Cerebellar nuclear complex (tissue), 1 donor: Measurements from ENCODE around the gene DAB2IP.

Experiments used
- DNase-seq, 2 experiments: peaks; one replicate each; lab custom pipeline; 2025; lab: John Stamatoyannopoulos, UW

Gene DAB2IP

DNA sequence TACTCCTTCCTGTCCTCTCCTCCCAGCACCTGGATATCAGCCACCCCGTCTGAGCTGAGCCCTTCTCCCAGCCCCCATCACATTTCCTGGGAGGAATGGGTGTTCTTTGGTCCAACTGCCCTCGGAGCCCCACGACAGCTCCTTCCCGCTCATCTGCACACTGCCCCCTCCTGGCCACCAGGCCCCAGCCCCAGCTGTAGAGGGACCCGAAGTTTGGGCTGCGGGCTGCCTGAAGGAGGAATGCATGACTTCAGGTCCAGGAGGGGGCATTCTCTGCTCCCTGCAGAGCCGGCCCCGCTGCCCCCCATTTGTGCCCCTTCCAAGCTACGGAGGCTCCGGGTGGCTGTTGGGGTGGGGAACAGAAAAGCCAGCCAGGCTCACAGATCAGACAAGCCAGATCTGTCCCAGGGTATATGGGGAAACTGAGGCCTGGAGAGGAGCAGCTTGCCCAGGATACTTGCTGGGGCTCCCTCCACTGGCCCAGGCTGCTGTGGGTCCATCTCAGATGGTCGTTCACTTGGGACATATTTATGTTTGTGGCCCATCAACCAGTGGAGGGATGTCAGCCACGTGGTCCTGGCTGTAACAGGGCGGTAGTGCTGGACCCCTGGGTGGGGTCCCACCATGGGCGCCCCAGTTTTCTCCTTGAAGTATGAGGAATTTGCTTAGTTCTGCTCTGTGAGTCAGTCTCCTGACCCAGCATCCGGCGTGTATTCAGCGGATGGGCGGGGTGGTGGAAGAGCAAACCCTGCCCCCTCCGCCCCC is 33.1 kb downstream of the DAB2IP start:
- no peak for DNase-seq

DNA sequence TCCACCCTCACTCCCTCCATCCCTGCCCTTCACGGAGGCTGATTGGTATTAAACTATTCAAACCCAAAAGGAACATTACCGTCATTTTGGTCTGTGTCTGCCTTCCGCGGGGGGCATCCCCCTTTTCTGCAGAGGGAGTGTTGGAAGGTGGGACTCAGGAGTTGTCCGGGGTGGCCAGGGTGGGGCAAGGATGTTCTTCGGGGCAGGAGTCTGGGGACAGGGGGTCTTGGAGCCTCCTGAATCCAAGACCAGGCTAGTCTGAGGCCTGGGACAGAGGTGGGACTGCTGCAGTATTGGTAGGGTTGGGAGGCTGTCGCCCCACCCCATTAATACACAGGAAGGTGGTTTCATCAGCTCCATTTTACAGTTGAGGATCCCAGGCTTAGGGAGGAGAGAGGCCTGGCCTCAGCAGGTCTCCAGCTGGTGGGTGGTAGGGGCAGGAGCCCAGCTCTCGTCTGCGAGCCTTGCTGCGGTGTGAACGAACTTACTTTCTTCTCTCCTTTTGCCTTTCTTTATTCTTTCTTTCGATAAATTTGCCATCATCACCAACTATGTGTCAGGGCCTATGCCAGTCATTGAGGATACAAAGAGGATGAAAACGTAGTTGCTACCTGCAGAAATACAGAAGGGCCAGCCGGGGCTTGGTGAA is 33.8 kb downstream of the DAB2IP start:
- no peak for DNase-seq

DNA sequence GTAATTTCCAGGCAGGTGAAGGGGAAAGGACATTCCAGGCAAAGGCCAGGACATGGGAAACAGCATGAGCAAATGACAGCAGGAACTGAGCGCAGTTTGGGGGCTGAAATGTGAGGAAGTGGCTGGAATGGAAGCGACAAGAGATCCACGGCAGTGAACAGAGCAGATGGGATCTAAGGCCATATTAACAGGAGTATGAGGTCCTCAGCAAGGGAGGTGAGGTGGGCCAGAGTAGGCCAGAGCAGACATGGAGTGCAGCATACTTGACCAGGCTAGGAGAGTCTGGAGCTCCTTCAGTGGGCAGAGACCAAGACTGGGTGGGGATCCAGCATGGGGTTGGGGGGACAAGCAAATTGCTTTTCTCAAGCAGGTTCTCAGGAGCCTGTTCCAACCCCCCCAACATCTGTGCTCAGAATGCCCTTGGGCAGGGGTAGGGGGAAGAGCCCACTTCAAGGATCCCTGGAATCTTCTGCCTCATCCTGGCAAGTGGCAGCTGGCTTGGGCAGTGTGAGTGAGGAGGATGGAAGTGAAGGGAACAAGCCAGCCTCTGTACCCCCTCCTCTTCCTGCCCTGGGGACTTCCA is 34.5 kb downstream of the DAB2IP start:
- no peak for DNase-seq

DNA sequence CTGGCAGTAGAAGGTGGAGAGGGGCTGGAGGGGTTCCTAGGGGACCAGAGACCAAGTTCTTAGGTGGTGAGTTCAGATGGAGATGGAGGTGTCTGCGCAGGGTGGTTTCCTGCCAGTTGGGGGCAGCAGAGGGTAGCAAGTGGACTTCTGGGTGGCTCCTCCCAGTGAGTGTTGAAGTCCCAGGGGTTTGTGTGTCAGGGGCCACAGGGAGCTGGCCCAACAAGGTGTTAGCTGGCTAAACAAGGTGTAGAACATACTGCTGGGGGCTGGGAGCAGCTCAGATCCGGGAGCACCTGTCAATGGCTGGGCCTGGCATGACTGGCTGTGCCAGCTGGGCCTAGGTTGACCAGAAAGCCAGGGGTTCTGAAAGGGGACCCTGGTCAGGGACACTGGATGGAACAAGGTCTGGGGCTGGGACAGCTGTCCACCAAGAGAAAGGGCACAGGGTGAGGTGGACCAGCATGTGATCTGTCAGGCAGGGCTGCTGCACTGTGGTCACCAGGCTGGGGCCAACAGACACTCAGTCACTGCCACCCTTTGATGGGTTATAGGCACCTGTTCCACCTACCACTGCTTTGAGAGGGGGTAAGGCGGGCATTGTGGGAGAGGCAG is 35.6 kb downstream of the DAB2IP start:
- no peak for DNase-seq

DNA sequence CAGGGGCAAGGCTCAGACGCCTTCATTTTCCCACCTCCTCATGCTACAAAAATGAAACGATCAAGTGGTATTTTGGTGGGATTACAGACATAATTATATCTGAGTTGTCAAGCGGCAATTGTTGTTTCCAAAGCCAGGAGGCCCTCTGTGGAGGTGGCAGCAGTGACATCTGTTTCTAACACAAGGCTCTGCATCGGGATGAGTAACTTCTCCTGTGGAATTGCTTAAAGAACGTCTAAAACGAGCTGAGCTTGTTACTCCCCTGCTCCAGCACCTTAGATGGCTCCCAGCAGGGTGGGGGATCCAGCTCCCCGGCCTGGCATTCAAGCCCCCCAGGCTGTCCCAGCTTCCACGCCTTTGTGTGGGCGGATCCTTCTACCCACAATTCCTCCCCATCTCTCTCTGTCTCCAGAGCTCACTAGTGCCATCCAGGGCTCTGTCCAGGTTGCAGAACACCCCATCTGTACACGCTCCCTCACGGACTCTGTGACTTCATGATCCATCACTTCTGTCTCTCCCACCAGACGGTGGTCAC is 36.8 kb downstream of the DAB2IP start:
- DNase-seq, result no peak

DNA sequence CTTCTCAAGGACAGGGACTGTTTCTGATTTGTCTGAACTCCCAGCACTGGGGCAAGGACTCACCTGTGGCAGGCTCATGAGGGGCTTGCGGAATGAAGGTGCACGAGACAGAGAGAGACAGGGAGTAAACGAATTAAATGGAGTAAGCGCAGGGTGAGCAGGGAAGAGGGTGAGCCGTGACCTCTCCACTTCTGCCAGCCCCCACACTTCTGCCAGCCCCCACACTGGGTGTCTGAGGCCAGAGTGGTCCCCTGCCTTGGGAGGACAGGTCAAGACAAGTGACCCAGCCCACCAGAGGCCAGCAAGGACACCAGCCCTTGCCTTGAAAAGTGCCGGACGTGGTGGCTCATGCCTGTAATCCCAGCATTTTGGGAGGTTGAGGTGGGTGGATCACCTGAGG is 37.2 kb downstream of the DAB2IP start:
- no peak for DNase-seq

DNA sequence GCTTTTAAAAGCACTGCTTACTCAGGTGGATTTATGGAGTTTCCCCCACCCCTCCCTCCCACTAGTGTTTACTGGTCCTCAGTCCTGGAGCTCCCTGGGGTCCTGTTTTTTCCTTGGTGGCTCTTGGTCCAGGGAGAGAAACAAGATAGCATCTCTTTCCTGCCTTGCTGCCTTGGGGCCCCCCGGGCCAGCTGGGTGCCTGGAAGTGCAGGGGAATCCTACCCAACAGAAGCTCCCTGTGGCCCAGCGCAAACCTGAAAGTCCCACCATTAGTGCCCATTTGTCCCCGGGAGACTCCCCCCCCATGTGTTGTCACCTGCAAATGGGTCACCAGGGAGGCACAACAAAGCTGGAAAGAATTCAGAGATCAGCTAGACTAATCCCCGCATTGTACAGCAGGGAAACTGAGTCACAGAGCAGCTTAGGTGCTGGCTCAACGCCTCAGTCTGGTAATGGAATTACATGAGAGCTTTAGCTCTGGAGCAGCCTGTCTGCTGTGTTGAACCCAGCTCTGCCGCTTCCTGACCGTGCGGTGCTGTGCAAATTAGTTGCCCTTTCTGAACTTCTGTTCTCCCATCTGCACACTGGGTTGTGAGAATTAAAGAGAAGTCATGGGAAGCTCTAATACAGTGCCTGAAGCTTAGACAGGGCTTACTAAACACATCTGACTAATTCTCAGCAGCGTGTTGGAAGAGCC is 38.2 kb downstream of the DAB2IP start:
- no peak for DNase-seq

DNA sequence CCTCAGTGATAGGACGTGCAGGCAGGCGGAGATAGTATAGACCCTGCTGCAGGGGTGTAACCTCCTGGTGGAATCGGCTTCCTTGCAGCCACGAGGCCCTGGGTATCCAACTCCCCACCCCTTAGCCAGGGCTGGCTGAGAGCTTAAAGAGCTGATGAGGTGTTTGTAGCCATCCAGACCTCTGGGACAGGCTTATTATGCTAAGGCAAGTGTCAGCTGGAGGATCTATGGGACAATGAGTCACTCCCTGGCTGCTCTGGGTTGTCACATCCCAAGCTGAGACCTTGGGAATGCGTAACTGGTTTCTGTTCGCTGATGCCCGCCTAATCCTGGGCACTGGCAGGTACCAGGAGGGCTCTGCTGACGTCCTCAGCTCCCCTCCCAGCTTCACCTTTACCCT is 38.9 kb downstream of the DAB2IP start:
- no peak for DNase-seq

DNA sequence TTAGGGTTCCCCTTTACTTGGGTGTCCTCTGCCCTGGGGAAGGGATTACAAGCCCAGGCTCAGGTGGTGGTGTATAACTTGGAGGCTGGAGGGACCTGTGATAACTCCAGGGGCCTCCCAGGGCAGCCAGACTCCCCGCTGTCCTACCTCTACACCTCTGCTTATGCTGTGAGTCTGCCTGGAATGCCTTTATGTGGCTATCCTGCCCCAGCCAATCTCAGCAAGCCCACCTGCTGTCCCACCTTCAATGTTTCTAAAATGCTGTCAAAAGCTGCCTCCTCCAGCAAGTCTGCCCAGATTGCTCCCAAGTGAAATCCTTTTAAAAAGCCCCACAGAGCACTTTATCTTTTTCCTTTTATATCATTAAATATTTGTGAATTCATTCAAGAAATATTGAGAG is 39.3 kb downstream of the DAB2IP start:
- no peak for DNase-seq

DNA sequence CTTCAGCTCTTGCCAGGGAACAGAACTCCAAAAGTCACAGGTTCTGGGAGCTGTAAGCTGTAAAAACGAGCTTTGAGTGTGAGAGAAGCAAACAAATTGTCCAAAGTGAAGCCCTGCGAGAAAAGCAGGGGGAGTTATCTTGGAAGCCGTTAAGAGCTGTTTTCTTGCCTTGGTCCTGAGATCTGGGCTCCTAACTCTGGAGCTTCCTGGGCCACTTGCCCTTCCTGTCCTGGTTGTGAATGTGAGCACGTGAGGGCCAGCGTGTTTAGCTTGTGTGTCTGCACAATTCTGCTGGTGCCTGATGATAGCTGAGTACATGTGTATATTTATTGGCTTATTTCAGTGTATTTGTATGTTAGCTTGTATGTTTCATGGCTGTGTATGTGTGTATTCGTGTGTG is 40.5 kb downstream of the DAB2IP start:
- DNase-seq, result no peak

DNA sequence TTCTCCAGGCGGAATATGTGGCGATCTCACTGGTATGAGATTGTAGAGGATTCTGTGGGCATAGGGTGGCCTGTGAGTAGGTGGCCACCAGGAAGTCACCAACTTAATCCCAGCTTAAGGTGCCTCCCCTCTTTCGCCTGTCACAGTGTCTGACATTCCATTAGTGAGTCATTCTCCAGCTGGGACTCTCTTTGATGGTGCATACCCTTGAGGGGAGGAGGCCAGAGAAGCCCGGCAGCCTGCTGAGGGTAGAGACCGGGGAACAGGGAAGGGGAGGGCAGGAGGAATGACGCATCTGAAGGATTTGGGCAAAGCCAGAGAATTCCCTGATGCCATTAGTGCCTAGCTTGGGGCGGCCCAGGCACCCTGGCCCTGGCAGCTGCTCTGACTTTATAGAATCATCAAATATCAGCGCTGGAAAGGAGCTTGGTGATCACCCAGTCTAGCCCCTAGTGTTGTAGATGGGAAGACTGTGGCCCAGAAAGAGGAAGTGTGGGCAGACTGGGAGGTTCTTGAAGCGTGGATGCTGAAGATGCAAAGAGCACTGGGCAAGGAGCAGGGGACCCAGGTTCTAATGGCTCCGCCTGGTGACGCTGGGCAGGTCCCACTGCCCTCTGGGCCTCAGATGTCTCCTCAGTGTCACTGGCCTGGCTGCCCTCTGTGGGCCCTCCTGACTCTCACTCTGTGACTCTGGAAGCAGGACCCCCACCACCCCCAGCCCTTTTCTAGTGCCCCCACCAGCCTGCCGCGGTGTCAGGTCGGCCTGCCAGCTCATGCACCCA is 41.4 kb downstream of the DAB2IP start:
- DNase-seq, result no peak

DNA sequence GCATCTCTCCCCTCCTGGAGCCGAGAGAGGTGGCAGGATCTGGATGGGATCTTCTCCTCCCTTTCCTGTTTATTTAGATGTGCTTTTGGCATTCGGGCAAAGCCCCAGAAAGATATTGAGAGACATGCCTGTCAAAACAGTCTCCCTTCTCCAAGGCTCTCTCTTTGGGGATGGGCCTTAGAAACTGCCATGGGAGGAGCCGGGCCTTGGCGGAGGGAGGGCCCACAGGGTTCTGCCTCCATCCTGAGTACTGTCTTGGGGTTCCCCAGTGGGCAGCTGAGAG is 41.9 kb downstream of the DAB2IP start:
- no peak for DNase-seq

DNA sequence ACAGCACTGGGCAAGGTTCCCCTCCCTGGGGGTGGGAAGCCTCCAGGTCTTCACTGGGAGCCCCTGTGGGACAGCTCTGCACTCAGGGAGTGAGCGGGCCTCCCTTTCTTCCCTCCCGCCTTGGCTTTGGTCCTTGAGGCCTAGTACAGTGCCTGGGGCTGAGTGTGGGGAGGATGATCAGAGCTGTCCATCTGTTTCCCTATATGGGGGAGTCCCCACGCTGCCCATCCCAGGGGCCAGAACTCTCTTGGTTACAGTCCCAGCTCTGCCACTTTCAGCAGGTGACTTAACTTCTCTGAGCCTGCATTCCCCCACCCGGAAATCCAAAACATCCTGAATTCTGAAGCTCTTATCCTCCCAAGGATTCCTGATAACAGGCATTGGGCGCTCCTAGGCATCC is 42.6 kb downstream of the DAB2IP start:
- DNase-seq, result no peak

DNA sequence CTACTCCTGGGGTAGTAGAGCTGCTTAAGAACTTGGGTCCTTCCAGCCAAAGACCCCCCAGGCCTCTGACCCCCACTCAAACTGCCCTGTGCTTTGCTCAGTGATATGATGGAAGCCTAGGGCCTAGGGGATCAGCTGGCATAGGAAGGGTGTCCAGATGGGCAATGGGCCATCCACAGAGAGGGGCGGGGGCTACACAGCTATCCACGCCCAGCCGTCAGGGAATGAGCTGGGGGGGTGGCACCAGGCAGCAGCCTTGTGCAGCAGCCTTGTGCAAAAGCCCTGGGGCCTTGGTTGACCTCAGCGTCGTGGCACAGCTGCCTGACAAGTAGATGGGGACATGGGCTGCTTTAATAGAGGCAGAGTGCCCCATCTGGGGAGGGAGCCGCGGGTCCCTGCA is 43.2 kb downstream of the DAB2IP start:
- no peak for DNase-seq

DNA sequence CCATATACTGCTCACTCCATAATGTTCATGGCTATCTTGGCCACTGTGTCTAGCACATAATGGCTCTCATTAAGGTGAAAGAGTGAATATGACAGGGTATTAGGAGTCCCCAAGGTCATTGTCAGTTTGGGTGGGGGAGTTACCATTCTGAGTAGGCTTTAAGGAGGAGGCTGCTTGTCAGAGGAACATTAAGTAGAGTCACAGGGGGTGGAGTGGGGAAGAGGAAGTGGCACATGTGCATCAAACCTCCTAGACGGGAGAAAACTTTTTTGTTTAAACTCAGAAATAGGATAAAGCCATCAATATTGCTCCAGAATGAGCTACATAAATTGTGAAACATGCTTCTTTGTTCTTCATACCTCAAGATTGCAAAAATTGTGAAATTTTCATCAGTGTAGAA is 45.5 kb downstream of the DAB2IP start:
- DNase-seq, result no peak

DNA sequence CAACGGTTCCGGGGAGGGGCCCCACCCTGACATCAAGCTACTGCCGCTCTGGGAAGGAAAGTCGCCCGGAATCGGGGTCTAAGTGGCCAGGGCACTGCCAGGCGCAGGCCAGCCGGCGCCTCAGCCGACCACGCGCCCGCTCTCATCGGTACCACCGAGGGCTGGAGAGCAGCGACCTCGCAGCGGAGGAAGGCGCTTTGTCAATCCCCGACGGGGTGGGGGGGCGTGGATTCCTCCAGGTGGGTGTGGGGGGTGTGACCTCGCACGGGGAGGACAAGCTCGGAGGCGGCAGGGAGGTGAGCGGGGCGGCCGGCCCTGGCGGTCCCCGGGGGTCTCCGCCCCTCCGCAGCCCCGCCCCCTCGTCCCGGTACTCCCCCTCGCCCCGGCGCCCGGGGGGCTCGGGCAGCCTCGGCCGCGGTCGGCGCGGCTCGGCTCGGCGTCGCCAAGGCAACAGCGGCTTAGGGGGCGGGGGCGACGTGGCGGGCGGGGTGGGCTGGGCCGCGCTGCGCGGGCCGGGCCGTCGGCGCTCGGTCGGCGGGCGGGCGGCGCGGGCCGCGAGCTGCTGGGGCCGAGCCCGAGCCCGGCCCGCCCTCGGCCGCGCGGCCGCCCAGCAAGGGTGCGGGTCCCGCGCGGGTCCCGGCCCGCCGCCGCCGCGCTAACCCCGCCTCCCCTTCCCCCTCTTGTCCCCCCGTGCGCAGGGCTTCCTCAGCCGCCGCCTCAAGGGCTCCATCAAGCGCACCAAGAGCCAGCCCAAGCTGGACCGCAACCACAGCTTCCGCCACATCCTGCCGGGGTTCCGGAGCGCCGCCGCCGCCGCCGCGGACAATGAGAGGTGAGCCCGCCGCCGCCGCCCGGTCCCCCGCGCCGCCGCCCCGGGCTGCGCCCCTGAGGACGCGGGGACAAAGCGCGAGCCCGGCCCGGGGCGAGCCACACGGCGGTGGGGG is 47.5 kb downstream of the DAB2IP start:
- DNase-seq, result no peak

DNA sequence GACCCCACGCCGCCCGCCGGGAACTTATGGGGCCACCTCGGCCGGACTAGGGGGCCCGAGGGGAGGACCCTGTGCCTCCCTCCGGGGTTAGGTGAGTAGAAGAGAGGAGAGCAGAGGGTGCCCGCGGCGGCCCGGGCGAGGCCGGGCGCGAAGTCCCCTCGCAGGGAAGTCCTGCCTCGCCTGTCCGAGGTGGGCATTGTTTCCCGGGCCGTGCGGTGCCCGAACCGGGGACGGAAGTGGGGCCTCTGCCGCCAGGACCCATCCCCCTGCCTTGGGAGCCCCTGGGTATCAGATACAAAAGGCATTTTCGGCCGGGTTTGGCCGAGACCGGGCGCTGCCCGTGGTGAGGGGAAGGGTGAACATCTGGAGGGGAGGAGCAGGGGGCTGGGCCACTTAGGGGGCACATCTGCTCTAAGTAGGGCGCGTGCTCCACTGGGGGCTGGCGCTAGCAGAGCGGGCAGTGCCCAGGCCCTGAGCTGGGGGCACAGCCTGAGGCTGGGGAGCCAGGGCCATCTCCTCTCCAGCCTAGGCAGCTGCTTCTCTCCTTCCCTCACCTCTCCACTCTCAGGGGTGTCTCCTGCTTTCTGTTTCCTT is 48.2 kb downstream of the DAB2IP start:
- no peak for DNase-seq

DNA sequence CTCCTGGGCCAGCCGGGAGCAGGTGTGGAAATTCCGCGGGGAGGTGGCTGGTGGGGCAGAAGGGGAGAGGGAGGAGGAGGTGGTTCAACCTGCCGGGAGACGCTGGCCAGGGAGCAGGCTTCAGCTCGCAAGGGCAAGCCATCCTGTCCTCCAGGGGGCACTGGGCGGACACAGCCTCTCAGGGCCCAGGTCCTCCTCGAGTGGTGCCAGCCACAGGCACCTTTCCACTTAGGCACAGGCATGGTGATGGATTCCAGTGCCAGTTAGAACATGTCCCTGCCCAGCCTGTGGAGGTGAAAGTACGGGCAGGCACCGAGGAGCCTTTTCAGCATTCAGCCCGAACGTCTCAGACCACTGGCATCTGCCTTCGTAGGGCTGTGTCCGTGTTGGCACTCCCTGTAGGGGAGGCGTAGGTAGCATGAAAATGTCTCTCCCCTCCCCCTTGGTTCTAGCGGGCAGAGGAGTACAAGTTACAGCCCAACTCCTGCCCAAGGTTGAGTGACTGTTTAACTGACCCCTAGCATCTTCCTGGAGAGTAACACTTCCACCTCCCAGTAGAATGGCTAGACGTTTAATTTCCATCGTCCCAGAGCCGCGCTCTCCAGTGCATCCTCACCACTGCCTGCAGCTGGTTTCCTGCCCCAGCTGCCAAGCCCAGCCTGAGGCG is 48.9 kb downstream of the DAB2IP start:
- no peak for DNase-seq

DNA sequence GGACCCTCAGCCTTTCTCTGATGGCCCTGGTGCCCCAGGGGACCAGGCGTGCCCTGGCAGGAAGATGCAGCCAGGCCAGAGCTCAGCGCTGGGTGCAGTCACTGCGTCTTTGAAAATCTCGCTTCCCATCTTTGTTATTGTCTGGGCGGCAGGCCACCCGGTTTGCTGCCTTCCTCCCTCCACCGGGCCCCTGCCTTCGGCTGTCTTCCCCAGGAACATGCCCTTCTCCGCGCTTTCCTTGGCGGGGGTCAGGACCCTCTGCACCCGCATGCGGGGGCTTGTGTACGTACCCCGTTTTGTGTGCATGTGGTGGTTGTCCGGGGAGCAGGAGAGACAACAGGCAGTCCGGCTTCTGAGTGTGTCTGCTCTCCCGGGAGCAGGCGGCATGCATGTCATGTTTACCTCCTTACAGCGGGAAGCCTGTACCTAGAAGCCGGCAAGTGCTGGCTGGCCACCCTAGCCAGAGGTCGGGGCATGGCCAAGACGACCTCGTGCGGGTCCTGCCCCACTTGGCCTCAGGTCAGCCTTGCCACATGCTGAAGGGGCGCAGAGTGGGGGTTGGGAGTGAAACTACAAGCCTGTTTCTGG is 49.5 kb downstream of the DAB2IP start:
- DNase-seq, result no peak
